Mucosa of descending colon (tissue), 3 donors: ENCODE results near the gene GABBR1. TPM values are rescaled to one million over a fixed set of nuclear protein-coding genes. Genes with fewer than 3 reads are reported as not detected.

Experiments used
- ATAC-seq: fragments of 200-7000 bp; cut with Tn5 transposase; one replicate; pipeline ENCODE4 v1.9.1; 2020; ENCODE audit warnings: mild to moderate bottlenecking, moderate library complexity
- DNase-seq, 3 donors: peaks; one replicate each; pipeline ENCODE4 v3.0.0-alpha.2; 2020
- H3K36me3 ChIP-seq: fragments of 200-600 bp; one replicate; pipeline ENCODE4 v1.8.0; 2021; ENCODE audit warnings: low read depth, mild to moderate bottlenecking
- H3K4me1 ChIP-seq: fragments of 200-600 bp; one replicate; pipeline ENCODE4 v1.8.0; 2021; ENCODE audit warnings: low read depth, mild to moderate bottlenecking
- H3K4me3 ChIP-seq: fragments of 200-600 bp; one replicate; pipeline ENCODE4 v1.8.0; 2021; ENCODE audit warnings: mild to moderate bottlenecking
- H3K9me3 ChIP-seq: fragments of 200-600 bp; one replicate; pipeline ENCODE4 v1.8.0; 2021; ENCODE audit warnings: mild to moderate bottlenecking
- intact Hi-C, 2 donors: fragments of 100-400 bp; cut with DNase I in 1 of 2; cut with micrococcal nuclease in 1 of 2; formaldehyde crosslinking; loops; one replicate each; pipeline versions ENCODE4 v1.11.0 to v1.11.1; 2022; cut with DNase I, micrococcal nuclease
- total RNA-seq, 3 donors: library from RNA; stranded (reverse); fragmentation: NEBNext Ultra II Directional in 2 of 3; extraction: Animal tissue kit (Norgen Biotek cat#: 25700) in 2 of 3; gene quantifications; one replicate each; pipeline versions ENCODE4 v1.2.1 to v1.2.4, GENCODE V29; 2021 to 2023
- TF ChIP-seq, protein P1 (sequence below): fragments of 200-600 bp; IDR thresholded peaks from one replicate; pipeline ENCODE4 v1.8.0; 2022; ENCODE audit warnings: antibody characterized with exemption, mild to moderate bottlenecking
- donor health status: DM: no; HTN: no; CAD: no; lungs with moderate emphysema.
- donor health status: DM: no; HTN: no; CAD: no.
- donor health status: DM: no; HTN: yes; CAD: no.

The GABBR1 gene
- total RNA-seq, 3 donors from 2014 or later, result 12.2 to 62.5 (median 21.8) TPM

- no peak for ATAC-seq
- no peak overlapping the region for H3K4me3 ChIP-seq
- DNase-seq, result no peak
- H3K9me3 ChIP-seq, result no peaks in the 10 kb centered on the region
- TF ChIP-seq, protein P1, sequence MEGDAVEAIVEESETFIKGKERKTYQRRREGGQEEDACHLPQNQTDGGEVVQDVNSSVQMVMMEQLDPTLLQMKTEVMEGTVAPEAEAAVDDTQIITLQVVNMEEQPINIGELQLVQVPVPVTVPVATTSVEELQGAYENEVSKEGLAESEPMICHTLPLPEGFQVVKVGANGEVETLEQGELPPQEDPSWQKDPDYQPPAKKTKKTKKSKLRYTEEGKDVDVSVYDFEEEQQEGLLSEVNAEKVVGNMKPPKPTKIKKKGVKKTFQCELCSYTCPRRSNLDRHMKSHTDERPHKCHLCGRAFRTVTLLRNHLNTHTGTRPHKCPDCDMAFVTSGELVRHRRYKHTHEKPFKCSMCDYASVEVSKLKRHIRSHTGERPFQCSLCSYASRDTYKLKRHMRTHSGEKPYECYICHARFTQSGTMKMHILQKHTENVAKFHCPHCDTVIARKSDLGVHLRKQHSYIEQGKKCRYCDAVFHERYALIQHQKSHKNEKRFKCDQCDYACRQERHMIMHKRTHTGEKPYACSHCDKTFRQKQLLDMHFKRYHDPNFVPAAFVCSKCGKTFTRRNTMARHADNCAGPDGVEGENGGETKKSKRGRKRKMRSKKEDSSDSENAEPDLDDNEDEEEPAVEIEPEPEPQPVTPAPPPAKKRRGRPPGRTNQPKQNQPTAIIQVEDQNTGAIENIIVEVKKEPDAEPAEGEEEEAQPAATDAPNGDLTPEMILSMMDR, result no peak
- intact Hi-C loops, result no loop called here
- H3K36me3 ChIP-seq, result no peaks in the 10 kb centered on the region
- H3K4me1 ChIP-seq, result no peaks in the 10 kb centered on the region
Measured at GRCh38 chr6:29527126-29527525, 105.9 kb downstream of the GABBR1 start.

DNA sequence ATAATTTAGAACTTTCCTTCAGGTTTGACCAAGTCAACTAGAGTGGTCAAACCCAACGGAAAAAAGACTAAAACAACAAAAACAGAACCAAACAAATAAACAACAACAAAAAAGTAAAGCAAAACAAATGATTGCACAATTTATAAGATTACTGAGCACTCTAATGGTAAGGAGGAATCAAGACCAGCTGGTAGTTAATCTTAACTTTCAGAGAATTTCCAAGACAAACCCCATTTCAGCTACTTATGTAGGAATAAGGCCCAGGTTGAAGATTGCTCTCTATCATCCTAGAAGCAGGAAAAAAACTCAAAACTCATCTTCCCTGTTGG lies 107.7 kb downstream of the GABBR1 start:
- TF ChIP-seq, protein P1, result no peak
- ATAC-seq (no peak), DNase-seq (no peak)
- Histone ChIP-seq H3K36me3 (no peaks in the 10 kb centered on the region), H3K9me3 (no peaks in the 10 kb centered on the region), H3K4me1 (no peaks in the 10 kb centered on the region), H3K4me3 (no peak overlapping the region)
- intact Hi-C loops, result no loop called here

DNA sequence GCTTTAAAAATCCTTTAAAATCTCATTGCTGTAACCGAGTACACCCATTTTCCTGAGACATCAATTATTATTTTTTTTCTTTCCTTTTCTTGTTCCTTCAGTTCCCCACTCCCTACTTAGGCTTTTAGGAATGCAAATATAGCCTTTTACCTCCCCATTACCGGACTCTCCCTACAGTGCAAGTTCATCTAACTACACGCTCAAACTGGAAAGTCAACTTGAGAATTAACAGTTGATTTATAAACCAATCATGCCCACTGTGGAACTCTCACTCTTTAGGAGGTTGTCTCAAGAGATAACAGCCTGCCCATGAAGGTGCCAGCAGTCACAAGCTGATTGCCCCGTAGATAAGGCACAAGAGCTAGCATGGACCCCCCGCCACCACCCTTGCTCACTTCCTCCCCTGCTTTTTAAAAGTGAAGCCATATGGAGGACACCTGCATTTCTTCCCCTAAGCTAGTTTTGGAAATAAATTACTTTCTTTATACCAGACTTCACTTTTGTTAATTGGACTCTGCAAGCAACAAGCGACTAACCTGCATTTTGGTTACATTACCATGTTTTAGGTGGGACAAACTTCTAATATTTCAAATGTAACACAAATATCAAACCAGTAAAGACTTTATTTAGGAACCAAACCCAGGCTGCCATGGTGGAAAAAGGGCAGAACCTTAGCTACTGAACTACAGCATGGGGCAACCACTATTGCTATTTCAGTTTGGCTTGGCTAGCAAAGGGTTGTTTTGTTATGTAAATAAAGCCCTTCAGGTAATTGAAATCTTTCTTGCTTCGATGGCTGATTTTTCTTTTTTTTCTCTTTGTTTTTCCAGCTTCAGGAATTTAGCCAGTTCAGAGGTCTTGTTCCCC lies 108.3 kb downstream of the GABBR1 start:
- no peaks in the 10 kb centered on the region for H3K36me3 ChIP-seq
- DNase-seq, result no peak
- TF ChIP-seq, protein P1, result no peak
- intact Hi-C loops, result no loop called here
- H3K4me3 ChIP-seq, result no peak overlapping the region
- no peak for ATAC-seq
- no peaks in the 10 kb centered on the region for H3K9me3 ChIP-seq
- no peaks in the 10 kb centered on the region for H3K4me1 ChIP-seq

- ATAC-seq (no peak), DNase-seq (no peak)
- Histone ChIP-seq H3K36me3 (no peaks in the 10 kb centered on the region), H3K4me3 (no peak overlapping the region), H3K4me1 (no peaks in the 10 kb centered on the region), H3K9me3 (no peaks in the 10 kb centered on the region)
- TF ChIP-seq, protein P1, result no peak
- intact Hi-C loops, result no loop called here
Measured at GRCh38 chr6:29524044-29524443, 108.9 kb downstream of the GABBR1 start.

DNA sequence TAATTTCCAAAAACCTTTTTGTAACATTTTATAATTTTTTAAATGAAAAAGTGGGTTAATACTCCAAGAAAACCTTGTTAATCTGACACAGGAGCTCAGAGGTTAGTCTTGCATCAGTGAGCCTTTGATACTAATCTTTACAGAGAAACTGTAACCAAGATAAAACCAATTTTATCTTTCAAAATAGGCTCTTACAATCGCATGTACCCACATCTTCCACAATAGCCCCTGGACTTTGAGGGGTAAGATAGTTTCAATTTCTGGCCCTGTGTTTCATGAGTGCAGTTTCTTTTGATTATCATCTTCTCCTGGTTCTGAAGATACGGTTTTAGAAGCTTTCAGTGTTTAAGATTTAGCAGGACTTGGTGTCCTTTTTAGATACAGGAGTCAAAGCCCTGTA lies 110.8 kb downstream of the GABBR1 start:
- DNase-seq (no peak), ATAC-seq (no peak)
- Histone ChIP-seq H3K4me1 (no peaks in the 10 kb centered on the region), H3K36me3 (no peaks in the 10 kb centered on the region), H3K4me3 (no peak overlapping the region), H3K9me3 (no peaks in the 10 kb centered on the region)
- TF ChIP-seq, protein P1, result no peak
- intact Hi-C loops, result no loop called here
